ENCODE data around the gene UBIAD1.

Gene UBIAD1

GRCh38 chr1:11331945-11332546 lies 59.0 kb downstream of the UBIAD1 start:
- DNase-seq (ENCODE audit: extremely low spot score): no peak
- ChIA-PET CTCF (interaction anchor here (0.6 kb wide), 1 partner anchor 244 kb away, joined by 3 read pairs; no protein-coding TSS in a partner anchor), POLR2A (no interaction called here)
- no peak for TF ChIP-seq ARNT (IDR thresholded peaks at IDR 0.05)
- TF ChIP-seq ELF4 (IDR thresholded peaks at IDR 0.05): no peak
- TF ChIP-seq NFRKB (IDR thresholded peaks at IDR 0.05): no peak
- TF ChIP-seq FOXA1 (IDR thresholded peaks at IDR 0.05): no peak
- no peak for TF ChIP-seq L3MBTL2 (conservative IDR thresholded peaks at IDR 0.05)
- no peak for TF ChIP-seq SUZ12 (IDR thresholded peaks at IDR 0.05)
- TF ChIP-seq CTBP1 (IDR thresholded peaks at IDR 0.05; ENCODE audit: borderline replicate concordance): no peak
- no peak for TF ChIP-seq BHLHE40 (IDR thresholded peaks at IDR 0.05; ENCODE audit: borderline replicate concordance)
- no peak for TF ChIP-seq LEF1 (IDR thresholded peaks at IDR 0.05; ENCODE audit: borderline replicate concordance)
- TF ChIP-seq HDGF (IDR thresholded peaks at IDR 0.05; ENCODE audit: borderline replicate concordance): no peak
- no peak for TF ChIP-seq PKNOX1 (IDR thresholded peaks at IDR 0.05)
- no peak for TF ChIP-seq SP1 (IDR thresholded peaks at IDR 0.05)
- no peak for TF ChIP-seq ZNF384 (IDR thresholded peaks at IDR 0.05)
- TF ChIP-seq TARDBP (IDR thresholded peaks at IDR 0.05): no peak
- no peak for TF ChIP-seq FOXK2 (IDR thresholded peaks at IDR 0.05)
- no peak for TF ChIP-seq FOXM1 (IDR thresholded peaks at IDR 0.05; ENCODE audit: borderline replicate concordance)

DNA sequence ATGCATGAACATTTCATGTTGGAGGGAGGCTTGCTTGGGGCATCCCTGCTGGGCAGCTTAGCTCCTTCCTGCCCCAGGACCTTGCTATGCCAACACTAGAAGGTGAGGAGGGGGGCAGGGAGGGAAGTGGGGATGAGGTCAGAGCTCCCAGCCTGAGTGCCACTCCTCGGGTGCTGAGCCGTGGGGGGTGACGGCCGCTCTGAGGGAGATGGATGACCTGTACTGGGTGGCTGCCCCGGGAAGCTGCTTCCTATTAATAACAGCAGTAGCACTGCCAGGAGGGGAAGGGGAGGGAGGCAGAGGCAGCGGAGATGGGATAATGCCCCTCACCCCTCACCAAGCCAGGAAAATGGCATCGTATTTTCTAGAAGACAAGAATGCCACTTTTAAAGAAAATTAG lies 60.6 kb downstream of the UBIAD1 start:
- no peak for TF ChIP-seq SUZ12 (IDR thresholded peaks at IDR 0.05)
- CTCF ChIA-PET: no interaction called here
- POLR2A ChIA-PET: no interaction called here

DNA sequence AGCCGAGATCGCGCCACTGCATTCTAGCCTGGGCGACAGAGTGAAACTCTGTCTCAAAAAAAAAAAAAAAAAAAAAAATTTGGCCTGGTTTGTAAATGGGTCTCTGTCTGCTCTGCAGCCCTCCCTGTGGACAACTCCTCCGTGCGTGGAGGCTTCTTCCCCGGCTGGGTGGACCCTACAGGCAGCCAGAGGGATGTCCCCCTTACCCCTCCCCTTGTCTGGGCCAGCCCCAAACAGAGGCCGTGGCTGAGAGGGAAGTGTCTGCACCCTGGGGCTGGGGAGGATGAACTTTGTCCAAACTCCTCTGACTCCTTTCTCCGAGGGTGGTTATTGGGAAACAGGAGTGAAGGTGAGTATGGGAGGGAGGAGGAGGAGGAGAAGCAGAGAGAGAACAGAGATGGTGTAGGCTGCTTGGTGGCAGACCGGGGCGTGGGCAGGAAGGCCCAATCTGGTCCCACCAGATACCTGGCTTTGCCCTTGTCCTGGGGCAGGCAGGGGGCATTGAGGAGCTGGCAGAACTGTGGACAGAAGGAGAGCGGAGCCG lies 61.3 kb downstream of the UBIAD1 start:
- DNase-seq (ENCODE audit: extremely low spot score): no peak
- TF ChIP-seq PKNOX1 (IDR thresholded peaks at IDR 0.05): no peak
- no peak for TF ChIP-seq NFRKB (IDR thresholded peaks at IDR 0.05)
- TF ChIP-seq SP1 (IDR thresholded peaks at IDR 0.05): no peak
- no peak for TF ChIP-seq LEF1 (IDR thresholded peaks at IDR 0.05; ENCODE audit: borderline replicate concordance)
- TF ChIP-seq FOXM1 (IDR thresholded peaks at IDR 0.05; ENCODE audit: borderline replicate concordance): no peak
- TF ChIP-seq BHLHE40 (IDR thresholded peaks at IDR 0.05; ENCODE audit: borderline replicate concordance): no peak
- TF ChIP-seq ARNT (IDR thresholded peaks at IDR 0.05): no peak
- TF ChIP-seq TARDBP (IDR thresholded peaks at IDR 0.05): no peak
- no peak for TF ChIP-seq L3MBTL2 (conservative IDR thresholded peaks at IDR 0.05)
- no peak for TF ChIP-seq SUZ12 (IDR thresholded peaks at IDR 0.05)
- no peak for TF ChIP-seq HDGF (IDR thresholded peaks at IDR 0.05; ENCODE audit: borderline replicate concordance)
- no peak for TF ChIP-seq ELF4 (IDR thresholded peaks at IDR 0.05)
- no peak for TF ChIP-seq FOXA1 (IDR thresholded peaks at IDR 0.05)
- no peak for TF ChIP-seq FOXK2 (IDR thresholded peaks at IDR 0.05)
- CTCF ChIA-PET: no interaction called here
- POLR2A ChIA-PET: no interaction called here

More for the DNA sequence above, 60.6 kb downstream of the UBIAD1 start:
- no peak for DNase-seq (ENCODE audit: extremely low spot score)

DNA sequence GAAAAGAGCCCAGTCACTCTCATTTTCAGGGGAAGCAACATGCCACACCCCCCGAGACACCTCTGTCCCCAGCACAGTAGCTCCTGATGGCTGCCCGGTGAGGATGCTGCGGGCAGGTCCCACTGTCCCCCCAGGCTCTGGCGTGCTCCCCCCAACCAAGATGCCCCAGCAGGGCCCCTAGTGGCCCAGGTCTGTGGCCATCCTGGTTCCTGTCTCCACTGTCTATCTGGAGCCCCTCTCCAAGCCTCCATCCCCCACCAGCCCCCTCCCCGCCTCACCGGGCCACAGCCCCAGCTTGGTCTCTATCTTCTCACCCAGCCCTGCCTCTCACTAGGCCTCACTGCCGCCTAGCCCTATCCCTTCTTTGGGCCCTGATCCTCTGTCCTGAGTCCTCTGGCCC lies 61.8 kb downstream of the UBIAD1 start:
- ChIA-PET POLR2A (no interaction called here), CTCF (no interaction called here)
- TF ChIP-seq ELF4 (IDR thresholded peaks at IDR 0.05): no peak
- no peak for TF ChIP-seq NFRKB (IDR thresholded peaks at IDR 0.05)
- no peak for TF ChIP-seq HDGF (IDR thresholded peaks at IDR 0.05; ENCODE audit: borderline replicate concordance)
- TF ChIP-seq SUZ12 (IDR thresholded peaks at IDR 0.05): no peak
- no peak for TF ChIP-seq TARDBP (IDR thresholded peaks at IDR 0.05)
- TF ChIP-seq SP1 (IDR thresholded peaks at IDR 0.05): no peak
- no peak for TF ChIP-seq LEF1 (IDR thresholded peaks at IDR 0.05; ENCODE audit: borderline replicate concordance)
- no peak for TF ChIP-seq FOXK2 (IDR thresholded peaks at IDR 0.05)
- no peak for TF ChIP-seq PKNOX1 (IDR thresholded peaks at IDR 0.05)
- no peak for TF ChIP-seq ARNT (IDR thresholded peaks at IDR 0.05)
- DNase-seq (ENCODE audit: extremely low spot score): no peak

DNA sequence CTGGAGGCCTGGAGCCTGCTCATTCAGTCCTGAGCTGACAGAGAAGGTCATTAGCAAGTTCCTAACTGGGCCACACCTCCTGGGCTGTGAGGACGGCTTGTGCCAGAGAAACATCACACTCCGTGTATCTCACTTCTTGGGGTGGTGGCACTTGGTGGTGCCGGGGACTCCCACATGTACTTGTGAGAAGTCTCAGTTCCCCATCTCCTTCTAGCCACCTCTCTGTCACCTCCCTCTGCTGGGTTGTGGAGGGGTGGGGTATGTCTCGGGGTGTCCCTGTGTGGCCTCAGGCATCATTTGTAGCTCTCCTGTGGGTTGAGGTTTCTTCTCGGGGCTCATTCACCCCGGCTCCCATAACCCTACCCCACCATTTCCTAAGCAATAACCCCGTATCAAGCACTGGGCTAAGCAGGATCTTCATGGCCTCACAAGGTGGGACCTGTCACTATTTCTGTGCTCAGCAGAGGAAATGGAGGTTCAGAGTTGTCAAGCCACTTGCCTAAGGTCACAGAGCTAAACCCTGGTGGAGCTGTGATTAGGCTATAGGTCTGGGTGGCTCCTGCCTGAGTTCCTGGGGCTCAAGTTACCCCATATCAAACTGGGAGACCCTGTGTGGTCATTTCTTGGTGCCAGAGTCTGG lies 62.5 kb downstream of the UBIAD1 start:
- DNase-seq (ENCODE audit: extremely low spot score): no peak

GRCh38 chr1:11337580-11338073 lies 64.6 kb downstream of the UBIAD1 start:
- ChIA-PET CTCF (interaction anchor here (0.6 to 1.2 kb wide), 3 partner anchors 10 to 307 kb away, joined by 3 to 5 read pairs (median 3); no protein-coding TSS in a partner anchor), POLR2A (no interaction called here)
- DNase-seq (ENCODE audit: extremely low spot score): peak; percentile 80
- no peak for TF ChIP-seq SUZ12 (IDR thresholded peaks at IDR 0.05)
- no peak for TF ChIP-seq NFRKB (IDR thresholded peaks at IDR 0.05)
- no peak for TF ChIP-seq ARNT (IDR thresholded peaks at IDR 0.05)
- TF ChIP-seq ZNF384 (IDR thresholded peaks at IDR 0.05): no peak
- TF ChIP-seq FOXM1 (IDR thresholded peaks at IDR 0.05; ENCODE audit: borderline replicate concordance): no peak
- no peak for TF ChIP-seq LEF1 (IDR thresholded peaks at IDR 0.05; ENCODE audit: borderline replicate concordance)
- TF ChIP-seq FOXK2 (IDR thresholded peaks at IDR 0.05): no peak
- TF ChIP-seq FOXA1 (IDR thresholded peaks at IDR 0.05): no peak
- no peak for TF ChIP-seq L3MBTL2 (conservative IDR thresholded peaks at IDR 0.05)
- TF ChIP-seq PKNOX1 (IDR thresholded peaks at IDR 0.05): no peak
- TF ChIP-seq BHLHE40 (IDR thresholded peaks at IDR 0.05; ENCODE audit: borderline replicate concordance): no peak
- no peak for TF ChIP-seq HDGF (IDR thresholded peaks at IDR 0.05; ENCODE audit: borderline replicate concordance)
- TF ChIP-seq SP1 (IDR thresholded peaks at IDR 0.05): no peak
- TF ChIP-seq CTBP1 (IDR thresholded peaks at IDR 0.05; ENCODE audit: borderline replicate concordance): no peak
- TF ChIP-seq TARDBP (IDR thresholded peaks at IDR 0.05): no peak
- TF ChIP-seq ELF4 (IDR thresholded peaks at IDR 0.05): no peak

More for the DNA sequence above, 62.5 kb downstream of the UBIAD1 start:
- no peak for TF ChIP-seq ARNT (IDR thresholded peaks at IDR 0.05)
- TF ChIP-seq FOXK2 (IDR thresholded peaks at IDR 0.05): no peak
- TF ChIP-seq CTBP1 (IDR thresholded peaks at IDR 0.05; ENCODE audit: borderline replicate concordance): no peak
- no peak for TF ChIP-seq BHLHE40 (IDR thresholded peaks at IDR 0.05; ENCODE audit: borderline replicate concordance)
- TF ChIP-seq NFRKB (IDR thresholded peaks at IDR 0.05): no peak
- TF ChIP-seq SP1 (IDR thresholded peaks at IDR 0.05): no peak
- no peak for TF ChIP-seq FOXA1 (IDR thresholded peaks at IDR 0.05)
- no peak for TF ChIP-seq LEF1 (IDR thresholded peaks at IDR 0.05; ENCODE audit: borderline replicate concordance)
- no peak for TF ChIP-seq ZNF384 (IDR thresholded peaks at IDR 0.05)
- ChIA-PET POLR2A (no interaction called here), CTCF (no interaction called here)
